Activated CD4-positive, CD25-positive, alpha-beta regulatory T cell treated with anti-CD3 and anti-CD28 coated beads, Interleukin-2, amount 50 U/mL, for 24 hours (primary cell): ENCODE data around the gene NEUROD1.
"Not testable (repeated sequence)": the region's sequence is repeated elsewhere in the genome, so short reads cannot be mapped to it uniquely, and the experiment has no call there.

Experiments used
- ATAC-seq, 2 donors: fragments of 150-1000 bp; cut with Tn5 transposase; one replicate each; pipeline ENCODE4 v1.10.0; 2021; ENCODE audit warnings: mild to moderate bottlenecking in 1 of 2, moderate library complexity in 1 of 2

NEUROD1 gene

GRCh38 chr2:181680055-181680936, at the start of gene NEUROD1:
Gene NEUROD1, minus strand, starts transcription at chr2:181680517. Its CDS starts 1,657 bp downstream, at chr2:181678860.
- ATAC-seq: no peak

- no peak for ATAC-seq
These were observed 45.2 kb upstream of the NEUROD1 start for GRCh38 chr2:181725476-181725875.

- ATAC-seq: no peak
These were observed 44.3 kb upstream of the NEUROD1 start for GRCh38 chr2:181724662-181725061.

- no peak for ATAC-seq
These were observed 43.4 kb upstream of the NEUROD1 start for GRCh38 chr2:181723731-181724130.

- peak; percentile 38 to 65 for ATAC-seq
These were observed 34.8 kb upstream of the NEUROD1 start for GRCh38 chr2:181715033-181715630.

GRCh38 chr2:181711051-181711450, 30.7 kb upstream of the NEUROD1 start:
- not testable (repeated sequence) for ATAC-seq

GRCh38 chr2:181702519-181702918, 22.2 kb upstream of the NEUROD1 start:
- not testable (repeated sequence) for ATAC-seq

- no peak for ATAC-seq
These were observed 17.9 kb upstream of the NEUROD1 start for GRCh38 chr2:181698223-181698622.

- no peak for ATAC-seq
These were observed 17.3 kb upstream of the NEUROD1 start for GRCh38 chr2:181697571-181697970.

GRCh38 chr2:181697126-181697525, 16.8 kb upstream of the NEUROD1 start:
- no peak for ATAC-seq

GRCh38 chr2:181694271-181694670, 14.0 kb upstream of the NEUROD1 start:
- no peak for ATAC-seq

- ATAC-seq: no peak
These were observed 10.5 kb upstream of the NEUROD1 start for GRCh38 chr2:181690860-181691259.

GRCh38 chr2:181686576-181687185, 6.4 kb upstream of the NEUROD1 start:
- no peak for ATAC-seq

GRCh38 chr2:181685150-181685688, 4.9 kb upstream of the NEUROD1 start:
- no peak for ATAC-seq

- ATAC-seq: no peak
These were observed 4.3 kb upstream of the NEUROD1 start for GRCh38 chr2:181684454-181685149.

- peak in 1 of 2 donors; percentile 36 for ATAC-seq
These were observed 3.5 kb upstream of the NEUROD1 start for GRCh38 chr2:181683518-181684453.

- ATAC-seq: no peak
These were observed 2.6 kb upstream of the NEUROD1 start for GRCh38 chr2:181682795-181683517.

- ATAC-seq: no peak
These were observed 1.9 kb upstream of the NEUROD1 start for GRCh38 chr2:181682026-181682789.

- ATAC-seq: no peak
These were observed 857 bp upstream of the NEUROD1 start for GRCh38 chr2:181680937-181681811.
